OCI-LY7 (cell line): ENCODE measurements around the gene ENTPD6. TPM values are rescaled to one million over a fixed set of nuclear protein-coding genes. Genes with fewer than 3 reads are reported as not detected.

Experiments used
- BruUV-seq: library from RNA; stranded (reverse); fragments of 400-500 nt; replicated peaks from 2 replicates; lab custom pipeline; 2021; lab: Mats Ljungman, UMichigan
- CTCF ChIA-PET: fragments of 300-600 bp; sonication (Branson Sonifier 250); formaldehyde crosslinking; loops from one replicate; lab custom pipeline; 2022; ENCODE audit warnings: antibody characterized with exemption; ENCODE audit not compliant: unreplicated experiment; lab: Charles Lee
- POLR2A ChIA-PET: fragments of 300-600 bp; sonication (Branson Sonifier 250); formaldehyde crosslinking; loops from one replicate; lab custom pipeline; 2022; ENCODE audit warnings: antibody characterized with exemption; lab: Charles Lee
- DNase-seq: peaks from one replicate; pipeline ENCODE4 v3.0.0-alpha.2; 2015; ENCODE audit warnings: low spot score
- H2AFZ ChIP-seq: fragments of 200-600 bp; sonication (generic), shearing (Covaris generic); 2 replicates; pipeline ENCODE4 v1.6.1; 2014; ENCODE audit warnings: mild to moderate bottlenecking, antibody characterized with exemption, low read length, moderate library complexity
- H3K27ac ChIP-seq: fragments of 200-600 bp; sonication (generic); 2 replicates; pipeline ENCODE4 v1.5.1; 2014; ENCODE audit warnings: mixed run types, low read depth, mild to moderate bottlenecking, moderate library complexity, low read length, inconsistent platforms; ENCODE audit not compliant: poor library complexity, severe bottlenecking
- H3K36me3 ChIP-seq: fragments of 200-600 bp; sonication (generic); 2 replicates; pipeline ENCODE4 v1.6.1; 2014; ENCODE audit warnings: mild to moderate bottlenecking, antibody characterized with exemption, low read length, moderate library complexity, mixed read lengths; ENCODE audit not compliant: insufficient read depth
- H3K4me1 ChIP-seq: fragments of 200-600 bp; sonication (generic); 2 replicates; pipeline ENCODE4 v1.5.1; 2014; ENCODE audit warnings: mild to moderate bottlenecking, low read length; ENCODE audit not compliant: insufficient read depth, poor library complexity, severe bottlenecking
- H3K4me2 ChIP-seq: fragments of 200-600 bp; sonication (generic); 2 replicates; pipeline ENCODE4 v1.6.1; 2014; ENCODE audit warnings: mild to moderate bottlenecking, low read length
- H3K4me3 ChIP-seq: fragments of 200-600 bp; sonication (generic); 2 replicates; pipeline ENCODE4 v1.5.1; 2014; ENCODE audit warnings: mild to moderate bottlenecking, low read depth, low read length; ENCODE audit not compliant: poor library complexity, severe bottlenecking
- H3K79me2 ChIP-seq: fragments of 200-600 bp; sonication (generic); 2 replicates; pipeline ENCODE4 v1.6.1; 2016; ENCODE audit warnings: low read depth, mild to moderate bottlenecking, low read length, moderate library complexity, mixed read lengths; ENCODE audit not compliant: insufficient read depth
- H3K9me2 ChIP-seq: fragments of 200-600 bp; sonication (generic); 2 replicates; pipeline ENCODE4 v1.6.1; 2016; ENCODE audit warnings: mild to moderate bottlenecking, low read length, mixed read lengths; ENCODE audit not compliant: insufficient read depth
- H3K9me3 ChIP-seq: fragments of 200-600 bp; sonication (generic); 2 replicates; pipeline ENCODE4 v1.6.1; 2014; ENCODE audit warnings: mild to moderate bottlenecking, mixed run types, low read length, mixed read lengths
- H4K20me1 ChIP-seq: fragments of 200-600 bp; sonication (generic); 2 replicates; pipeline ENCODE4 v1.6.1; 2014; ENCODE audit warnings: mild to moderate bottlenecking, antibody characterized with exemption, low read length, moderate library complexity, mixed read lengths; ENCODE audit not compliant: insufficient read depth
- EZH2phosphoT487 ChIP-seq: fragments of 200-600 bp; sonication (generic); IDR thresholded peaks from 2 replicates; pipeline ENCODE4 v1.6.1; 2018; ENCODE audit warnings: low read depth, borderline replicate concordance, mild to moderate bottlenecking, mixed run types, antibody characterized with exemption, low read length, moderate library complexity, mixed read lengths
- intact Hi-C: fragments of 100-400 bp; cut with micrococcal nuclease; formaldehyde crosslinking; loops from one replicate; pipeline ENCODE4 v1.10.0; 2022; ENCODE audit not compliant: unreplicated experiment
- total RNA-seq, 2 experiments: library from RNA; depleted of rRNA in 1 of 2; stranded (reverse); fragments of >200 nt in 1 of 2; shearing (Covaris generic) in 1 of 2; gene quantifications; 2 replicates each; pipeline ENCODE4 v1.2.3, GENCODE V29; 2014 to 2022
- TF ChIP-seq, protein P1 (sequence below): fragments of 200-600 bp; sonication (generic); conservative IDR thresholded peaks from 2 replicates; pipeline ENCODE4 v1.5.1; 2014; ENCODE audit warnings: mild to moderate bottlenecking, antibody characterized with exemption, low read length, moderate library complexity, mixed read lengths

The ENTPD6 gene
- total RNA-seq, 2 experiments from 2014 or later = 4.2 TPM; not detected in 1

DNA sequence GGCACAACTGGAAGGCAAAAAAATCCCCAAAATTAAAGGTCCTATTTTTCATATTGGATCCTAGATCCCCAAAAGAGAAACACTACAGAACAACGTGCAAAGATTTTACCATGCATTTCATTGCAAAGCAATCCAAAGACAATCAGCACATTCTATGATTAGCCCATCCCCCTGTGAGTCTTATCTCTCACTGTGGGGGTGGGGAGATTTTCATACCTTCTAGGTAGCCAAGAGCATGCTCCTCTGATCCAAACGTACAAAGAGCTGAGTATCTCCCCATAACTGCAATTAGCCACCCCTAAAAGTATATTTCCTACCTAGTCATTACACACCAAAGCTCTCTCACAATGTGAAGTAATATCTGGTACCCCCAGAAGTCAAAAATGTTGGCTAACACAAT is 22.2 kb upstream of the ENTPD6 start:
- H3K36me3 ChIP-seq = no peaks in the 10 kb centered on the region
- no peaks in the 10 kb centered on the region for H3K4me1 ChIP-seq
- DNase-seq = no peak
- H3K9me2 ChIP-seq = no peaks in the 10 kb centered on the region
- intact Hi-C loops = loop anchor here (10.0 kb wide), 1 partner anchor 109 kb away; no protein-coding TSS in a partner anchor
- H4K20me1 ChIP-seq = no peaks in the 10 kb centered on the region
- ChIA-PET CTCF (no interaction called here), POLR2A (interaction anchor here (1.4 kb wide), 1 partner anchor 14 kb away, joined by 4 read pairs; no protein-coding TSS in a partner anchor)
- no peak overlapping the region for H2AFZ ChIP-seq
- TF ChIP-seq EZH2phosphoT487 = no peak
- TF ChIP-seq, protein P1, sequence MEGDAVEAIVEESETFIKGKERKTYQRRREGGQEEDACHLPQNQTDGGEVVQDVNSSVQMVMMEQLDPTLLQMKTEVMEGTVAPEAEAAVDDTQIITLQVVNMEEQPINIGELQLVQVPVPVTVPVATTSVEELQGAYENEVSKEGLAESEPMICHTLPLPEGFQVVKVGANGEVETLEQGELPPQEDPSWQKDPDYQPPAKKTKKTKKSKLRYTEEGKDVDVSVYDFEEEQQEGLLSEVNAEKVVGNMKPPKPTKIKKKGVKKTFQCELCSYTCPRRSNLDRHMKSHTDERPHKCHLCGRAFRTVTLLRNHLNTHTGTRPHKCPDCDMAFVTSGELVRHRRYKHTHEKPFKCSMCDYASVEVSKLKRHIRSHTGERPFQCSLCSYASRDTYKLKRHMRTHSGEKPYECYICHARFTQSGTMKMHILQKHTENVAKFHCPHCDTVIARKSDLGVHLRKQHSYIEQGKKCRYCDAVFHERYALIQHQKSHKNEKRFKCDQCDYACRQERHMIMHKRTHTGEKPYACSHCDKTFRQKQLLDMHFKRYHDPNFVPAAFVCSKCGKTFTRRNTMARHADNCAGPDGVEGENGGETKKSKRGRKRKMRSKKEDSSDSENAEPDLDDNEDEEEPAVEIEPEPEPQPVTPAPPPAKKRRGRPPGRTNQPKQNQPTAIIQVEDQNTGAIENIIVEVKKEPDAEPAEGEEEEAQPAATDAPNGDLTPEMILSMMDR = no peak
- H3K27ac ChIP-seq = no peak overlapping the region
- H3K79me2 ChIP-seq = no peaks in the 10 kb centered on the region
- H3K9me3 ChIP-seq = no peaks in the 10 kb centered on the region
- no peak overlapping the region for H3K4me3 ChIP-seq
- BruUV-seq = no TSS peak
- no peak overlapping the region for H3K4me2 ChIP-seq

GRCh38 chr20:25173886-25174308 is 21.6 kb upstream of the ENTPD6 start:
- H3K9me2 ChIP-seq = no peaks in the 10 kb centered on the region
- POLR2A ChIA-PET = no interaction called here
- no peaks in the 10 kb centered on the region for H3K9me3 ChIP-seq
- H3K4me1 ChIP-seq = no peaks in the 10 kb centered on the region
- no TSS peak for BruUV-seq
- intact Hi-C loops = loop anchor here (10.0 kb wide), 1 partner anchor 109 kb away; no protein-coding TSS in a partner anchor
- DNase-seq = no peak
- no peak overlapping the region for H2AFZ ChIP-seq
- no peak overlapping the region for H3K4me2 ChIP-seq
- no peaks in the 10 kb centered on the region for H3K79me2 ChIP-seq
- CTCF ChIA-PET = no interaction called here
- no peaks in the 10 kb centered on the region for H3K36me3 ChIP-seq
- H4K20me1 ChIP-seq = no peaks in the 10 kb centered on the region
- TF ChIP-seq EZH2phosphoT487 = no peak
- TF ChIP-seq, protein P1 = no peak
- H3K4me3 ChIP-seq = no peak overlapping the region
- no peak overlapping the region for H3K27ac ChIP-seq

GRCh38 chr20:25176184-25176583 is 19.3 kb upstream of the ENTPD6 start:
- Histone ChIP-seq H3K9me2 (no peaks in the 10 kb centered on the region), H3K4me1 (no peaks in the 10 kb centered on the region), H3K36me3 (no peaks in the 10 kb centered on the region), H3K4me3 (no peak overlapping the region), H3K4me2 (no peak overlapping the region), H3K9me3 (no peaks in the 10 kb centered on the region), H2AFZ (no peak overlapping the region), H4K20me1 (no peaks in the 10 kb centered on the region), H3K27ac (no peak overlapping the region), H3K79me2 (no peaks in the 10 kb centered on the region)
- no TSS peak for BruUV-seq
- intact Hi-C loops = loop anchor here (10.0 kb wide), 1 partner anchor 111 kb away; no protein-coding TSS in a partner anchor
- TF ChIP-seq, protein P1 = no peak
- TF ChIP-seq EZH2phosphoT487 = no peak
- no peak for DNase-seq
- ChIA-PET CTCF (no interaction called here), POLR2A (interaction anchor here (0.7 to 1.5 kb wide), 2 partner anchors 11 to 301 kb away, joined by 3 to 4 read pairs; no protein-coding TSS in a partner anchor)
